SK-N-MC (cell line): Measurements from ENCODE around the gene HOXA11.

ENCODE experiments used
- EZH2 ChIP-seq: fragments of 200-600 bp; sonication (generic); IDR thresholded peaks from one replicate; pipeline ENCODE4 v1.6.1; 2017; ENCODE audit warnings: antibody characterized with exemption
- FOXP2 ChIP-seq: optimal IDR thresholded peaks from 2 replicates; pipeline ENCODE3; 2011; ENCODE audit warnings: mild to moderate bottlenecking, moderate library complexity; ENCODE audit not compliant: insufficient read depth; ENCODE audit errors: extremely low read length, control extremely low read depth
- POLR2AphosphoS5 ChIP-seq: IDR thresholded peaks from 2 replicates; pipeline ENCODE4 v1.6.1; 2012; ENCODE audit warnings: mild to moderate bottlenecking, low read depth, low read length, borderline replicate concordance

DNA sequence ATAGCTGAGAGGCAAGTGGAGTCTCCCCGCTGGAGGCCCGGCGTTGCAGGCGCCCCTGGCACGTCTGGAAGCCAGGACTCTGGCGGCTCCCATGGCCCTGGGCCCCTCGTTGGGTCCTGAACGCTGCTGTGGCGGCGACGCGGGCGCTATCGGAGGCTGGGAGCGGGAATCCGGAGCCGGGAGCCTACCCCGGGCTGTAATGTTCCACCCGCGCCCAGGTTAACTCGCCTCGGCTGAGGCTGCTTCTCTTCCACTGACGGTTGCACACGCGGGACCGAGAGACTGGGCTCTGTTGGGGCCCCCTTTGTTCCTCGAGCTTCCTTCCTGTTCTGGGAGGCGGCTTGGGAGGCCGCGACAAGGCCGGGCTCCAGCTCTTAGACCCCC is 40.3 kb downstream of the HOXA11 start:
- no peak for TF ChIP-seq POLR2AphosphoS5
- TF ChIP-seq EZH2 = no peak
- TF ChIP-seq FOXP2 = no peak
